ENCODE results near the gene FGF2. TPM values are rescaled to one million over a fixed set of nuclear protein-coding genes. Genes with fewer than 3 reads are reported as not detected.

The FGF2 gene
- total RNA-seq, 2 experiments from 2014 or later, result not detected

DNA sequence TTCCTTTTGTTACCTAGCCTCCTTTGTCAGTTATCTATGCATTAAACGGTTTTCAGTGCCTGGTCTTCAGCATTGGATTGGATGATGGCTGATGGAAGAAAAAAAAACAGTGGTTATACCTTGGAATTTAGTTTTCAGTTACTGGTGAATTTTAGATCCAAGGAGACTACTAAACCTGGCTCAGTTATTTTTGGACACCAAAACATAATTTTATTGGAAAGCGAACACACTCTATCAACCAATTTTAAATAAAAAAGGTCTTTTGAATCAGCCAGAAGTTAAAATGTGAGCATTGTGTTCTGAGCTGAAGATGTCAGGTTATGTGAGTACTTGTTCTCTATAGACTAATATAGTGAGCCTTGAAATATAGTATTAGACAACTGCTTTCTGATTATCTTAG is 32.1 kb downstream of the FGF2 start:
- no peak overlapping the region for H3K4me3 ChIP-seq (ENCODE audit: low read length)
- ATAC-seq (ENCODE audit: poor library complexity) (no peak), DNase-seq (no peak)
- H3K27ac Mint-ChIP-seq, result no peak overlapping the region
- H3K4me1 Mint-ChIP-seq (ENCODE audit: low read depth), result no peaks in the 10 kb centered on the region
- no peak overlapping the region for H3K27ac ChIP-seq (ENCODE audit: low read depth in 1 of 2, low read length in 2 of 2)
- ChIA-PET CTCF (no interaction called here), POLR2A (no interaction called here)
- H3K9me3 ChIP-seq (ENCODE audit: control insufficient read depth in 1 of 2, insufficient read depth in 1 of 2, low read length in 2 of 2), result no peaks in the 10 kb centered on the region
- H3K27me3 Mint-ChIP-seq, result peaks cover 17% of the 10 kb centered on the region
- intact Hi-C loops (cut with DNase I, micrococcal nuclease), result no loop called here
- H3K36me3 ChIP-seq (ENCODE audit: insufficient read depth, low read length), result no peaks in the 10 kb centered on the region
- H3K36me3 Mint-ChIP-seq (ENCODE audit: low read depth), result no peaks in the 10 kb centered on the region
- no peak overlapping the region for H3K4me3 Mint-ChIP-seq
- peaks cover 2% of the 10 kb centered on the region for H3K4me1 ChIP-seq (ENCODE audit: insufficient read depth, low read length)
- H3K9me3 Mint-ChIP-seq, result no peaks in the 10 kb centered on the region
- TF ChIP-seq, protein P1, sequence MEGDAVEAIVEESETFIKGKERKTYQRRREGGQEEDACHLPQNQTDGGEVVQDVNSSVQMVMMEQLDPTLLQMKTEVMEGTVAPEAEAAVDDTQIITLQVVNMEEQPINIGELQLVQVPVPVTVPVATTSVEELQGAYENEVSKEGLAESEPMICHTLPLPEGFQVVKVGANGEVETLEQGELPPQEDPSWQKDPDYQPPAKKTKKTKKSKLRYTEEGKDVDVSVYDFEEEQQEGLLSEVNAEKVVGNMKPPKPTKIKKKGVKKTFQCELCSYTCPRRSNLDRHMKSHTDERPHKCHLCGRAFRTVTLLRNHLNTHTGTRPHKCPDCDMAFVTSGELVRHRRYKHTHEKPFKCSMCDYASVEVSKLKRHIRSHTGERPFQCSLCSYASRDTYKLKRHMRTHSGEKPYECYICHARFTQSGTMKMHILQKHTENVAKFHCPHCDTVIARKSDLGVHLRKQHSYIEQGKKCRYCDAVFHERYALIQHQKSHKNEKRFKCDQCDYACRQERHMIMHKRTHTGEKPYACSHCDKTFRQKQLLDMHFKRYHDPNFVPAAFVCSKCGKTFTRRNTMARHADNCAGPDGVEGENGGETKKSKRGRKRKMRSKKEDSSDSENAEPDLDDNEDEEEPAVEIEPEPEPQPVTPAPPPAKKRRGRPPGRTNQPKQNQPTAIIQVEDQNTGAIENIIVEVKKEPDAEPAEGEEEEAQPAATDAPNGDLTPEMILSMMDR (IDR thresholded peaks at IDR 0.05), result no peak
- peaks cover 0 to under 1% of the 10 kb centered on the region in 2 experiments for H3K27me3 ChIP-seq (ENCODE audit: control insufficient read depth in 1 of 2, insufficient read depth in 2 of 2, low read length in 2 of 2)

DNA sequence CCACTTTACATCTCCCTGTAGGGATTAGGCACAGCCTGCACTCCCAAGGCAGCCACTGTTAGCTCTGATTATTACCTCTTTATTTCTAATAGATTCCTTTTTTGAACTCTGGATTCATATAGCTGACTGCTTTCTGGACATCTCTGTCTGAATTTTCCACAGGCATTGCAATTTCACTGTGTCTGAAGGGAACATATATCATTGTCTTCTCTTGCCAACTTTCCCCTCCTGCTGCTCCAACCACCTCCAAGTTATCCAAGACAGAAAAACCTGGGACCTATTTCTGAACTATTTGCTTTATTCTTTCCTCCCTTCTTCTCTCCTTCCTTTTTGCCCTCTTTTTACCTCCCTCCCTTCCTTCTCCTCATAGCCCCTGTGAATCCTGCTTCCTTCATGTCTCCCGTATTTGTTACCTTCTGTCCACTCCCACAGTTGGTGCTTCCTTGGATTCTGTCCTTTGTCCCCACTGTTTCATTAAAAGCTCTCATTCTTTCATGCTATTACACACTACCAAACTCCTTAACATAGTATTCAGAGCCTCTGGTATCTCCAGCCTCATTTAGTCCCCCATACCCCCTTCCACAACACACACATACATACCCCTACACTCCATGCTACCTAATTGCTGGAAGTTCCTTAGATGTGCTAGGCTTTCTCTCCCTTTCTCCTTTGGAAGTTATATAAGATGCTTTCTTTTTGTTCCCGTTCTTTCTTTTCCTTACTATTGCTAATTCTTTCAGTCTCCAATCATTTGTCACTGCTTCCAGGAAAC is 34.7 kb downstream of the FGF2 start:
- CTCF ChIA-PET, result no interaction called here
- no peaks in the 10 kb centered on the region for H3K36me3 Mint-ChIP-seq (ENCODE audit: low read depth)

DNA sequence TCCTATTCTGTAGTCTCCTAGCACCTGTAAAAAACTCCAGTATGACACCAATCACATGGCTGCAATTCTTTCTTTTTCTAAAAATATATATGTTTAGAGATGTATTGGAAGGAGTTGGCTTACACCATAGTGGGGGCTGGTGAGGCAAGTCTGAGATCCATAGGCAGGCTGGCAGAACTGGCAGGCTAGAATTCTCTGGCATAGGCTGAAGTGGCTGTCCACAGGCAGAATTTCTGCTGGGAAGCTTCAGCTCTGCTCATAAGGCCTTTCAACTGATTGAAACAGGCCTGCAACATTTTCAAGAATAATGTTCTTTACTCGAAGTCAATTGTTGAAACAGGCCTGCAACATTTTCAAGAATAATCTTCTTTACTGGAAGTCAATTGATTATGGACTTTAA is 37.0 kb downstream of the FGF2 start:
- Histone ChIP-seq H3K27ac (ENCODE audit: low read depth in 1 of 2, low read length in 2 of 2) (no peak overlapping the region), H3K4me1 (ENCODE audit: insufficient read depth, low read length) (no peaks in the 10 kb centered on the region), H3K9me3 (ENCODE audit: control insufficient read depth in 1 of 2, insufficient read depth in 1 of 2, low read length in 2 of 2) (no peaks in the 10 kb centered on the region), H3K27me3 (ENCODE audit: control insufficient read depth in 1 of 2, insufficient read depth in 2 of 2, low read length in 2 of 2) (no peaks in the 10 kb centered on the region), H3K4me3 (ENCODE audit: low read length) (no peak overlapping the region), H3K36me3 (ENCODE audit: insufficient read depth, low read length) (no peaks in the 10 kb centered on the region)
- DNase-seq (no peak), ATAC-seq (ENCODE audit: poor library complexity) (no peak)
- Mint-ChIP-seq H3K4me1 (ENCODE audit: low read depth) (no peaks in the 10 kb centered on the region), H3K9me3 (no peaks in the 10 kb centered on the region), H3K4me3 (no peak overlapping the region), H3K27me3 (peaks cover 32% of the 10 kb centered on the region), H3K27ac (no peak overlapping the region), H3K36me3 (ENCODE audit: low read depth) (no peaks in the 10 kb centered on the region)
- CTCF ChIA-PET, result no interaction called here
- TF ChIP-seq, protein P1 (IDR thresholded peaks at IDR 0.05), result no peak
- intact Hi-C loops (cut with DNase I, micrococcal nuclease), result no loop called here
- POLR2A ChIA-PET, result no interaction called here

More for the DNA sequence above, 34.7 kb downstream of the FGF2 start:
- Mint-ChIP-seq H3K4me3 (no peak overlapping the region), H3K4me1 (ENCODE audit: low read depth) (no peaks in the 10 kb centered on the region), H3K27ac (no peak overlapping the region), H3K27me3 (peaks cover 17% of the 10 kb centered on the region), H3K9me3 (no peaks in the 10 kb centered on the region)
- no peaks in the 10 kb centered on the region for H3K36me3 ChIP-seq (ENCODE audit: insufficient read depth, low read length)
- no peaks in the 10 kb centered on the region for H3K4me1 ChIP-seq (ENCODE audit: insufficient read depth, low read length)
- H3K27ac ChIP-seq (ENCODE audit: low read depth in 1 of 2, low read length in 2 of 2), result no peak overlapping the region
- intact Hi-C loops (cut with DNase I, micrococcal nuclease), result no loop called here
- ATAC-seq (ENCODE audit: poor library complexity), result no peak
- H3K4me3 ChIP-seq (ENCODE audit: low read length), result no peak overlapping the region
- DNase-seq, result no peak
- H3K27me3 ChIP-seq (ENCODE audit: control insufficient read depth in 1 of 2, insufficient read depth in 2 of 2, low read length in 2 of 2), result no peaks in the 10 kb centered on the region
- TF ChIP-seq, protein P1 (IDR thresholded peaks at IDR 0.05), result no peak
- H3K9me3 ChIP-seq (ENCODE audit: control insufficient read depth in 1 of 2, insufficient read depth in 1 of 2, low read length in 2 of 2), result no peaks in the 10 kb centered on the region
- POLR2A ChIA-PET, result no interaction called here

Measured in CD4-positive, alpha-beta T cell (primary cell).